Measurements from ENCODE around the gene DOCK7. TPM values are rescaled to one million over a fixed set of nuclear protein-coding genes. Genes with fewer than 3 reads are reported as not detected.

The DOCK7 gene
- total RNA-seq, 1 experiment from 2014 or later: 60.8 TPM

DNA sequence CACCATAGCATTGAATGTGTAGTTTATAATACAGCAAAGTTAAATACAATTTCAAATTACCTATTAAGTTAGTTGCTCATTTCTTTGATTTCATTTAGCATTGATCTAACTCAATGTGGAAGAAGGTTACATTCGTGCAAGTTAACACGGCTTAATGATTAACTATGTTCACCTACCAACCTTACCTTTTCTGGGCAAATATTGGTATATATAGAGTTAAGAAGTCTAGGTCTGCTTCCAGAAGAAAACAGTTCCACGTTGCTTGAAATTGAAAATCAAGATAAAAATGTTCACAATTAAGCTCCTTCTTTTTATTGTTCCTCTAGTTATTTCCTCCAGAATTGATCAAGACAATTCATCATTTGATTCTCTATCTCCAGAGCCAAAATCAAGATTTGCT, 90.9 kb downstream of the DOCK7 start, which contains the start of gene ANGPTL3:
Gene ANGPTL3, plus strand, starts transcription at position 240 of the 400 bp plus-strand sequence. Its CDS starts 47 bp downstream, at position 287.
- CTCF ChIA-PET: no interaction called here
- no TSS peak for BruUV-seq (replicated peaks)
- TF ChIP-seq, protein P1, sequence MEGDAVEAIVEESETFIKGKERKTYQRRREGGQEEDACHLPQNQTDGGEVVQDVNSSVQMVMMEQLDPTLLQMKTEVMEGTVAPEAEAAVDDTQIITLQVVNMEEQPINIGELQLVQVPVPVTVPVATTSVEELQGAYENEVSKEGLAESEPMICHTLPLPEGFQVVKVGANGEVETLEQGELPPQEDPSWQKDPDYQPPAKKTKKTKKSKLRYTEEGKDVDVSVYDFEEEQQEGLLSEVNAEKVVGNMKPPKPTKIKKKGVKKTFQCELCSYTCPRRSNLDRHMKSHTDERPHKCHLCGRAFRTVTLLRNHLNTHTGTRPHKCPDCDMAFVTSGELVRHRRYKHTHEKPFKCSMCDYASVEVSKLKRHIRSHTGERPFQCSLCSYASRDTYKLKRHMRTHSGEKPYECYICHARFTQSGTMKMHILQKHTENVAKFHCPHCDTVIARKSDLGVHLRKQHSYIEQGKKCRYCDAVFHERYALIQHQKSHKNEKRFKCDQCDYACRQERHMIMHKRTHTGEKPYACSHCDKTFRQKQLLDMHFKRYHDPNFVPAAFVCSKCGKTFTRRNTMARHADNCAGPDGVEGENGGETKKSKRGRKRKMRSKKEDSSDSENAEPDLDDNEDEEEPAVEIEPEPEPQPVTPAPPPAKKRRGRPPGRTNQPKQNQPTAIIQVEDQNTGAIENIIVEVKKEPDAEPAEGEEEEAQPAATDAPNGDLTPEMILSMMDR (conservative IDR thresholded peaks at IDR 0.05; ENCODE audit: low read depth, low read length): no peak
- no peak for TF ChIP-seq EZH2 (IDR thresholded peaks at IDR 0.05; ENCODE audit: borderline replicate concordance, low read depth, low read length, poor library complexity, severe bottlenecking)
- Histone ChIP-seq H3K4me1 (ENCODE audit: insufficient read depth, low read length, poor library complexity, severe bottlenecking) (peaks cover 15% of the 10 kb centered on the region), H3K27ac (ENCODE audit: low read depth, low read length, poor library complexity, severe bottlenecking) (no peak within 1 kb of the TSS), H3K27me3 (replicated peaks; ENCODE audit: insufficient read depth, low read depth, low read length, poor library complexity) (no peaks in the 10 kb centered on the region), H3K36me3 (ENCODE audit: insufficient read depth, low read length, poor library complexity, severe bottlenecking) (no peaks in the 10 kb centered on the region), H3K9me3 (ENCODE audit: low read depth, low read length, poor library complexity, severe bottlenecking) (no peaks in the 10 kb centered on the region), H3K4me3 (ENCODE audit: low read depth, low read length, poor library complexity, severe bottlenecking) (no peak within 1 kb of the TSS)
- intact Hi-C loops (cut with micrococcal nuclease; ENCODE audit: unreplicated experiment): no loop called here
- POLR2A ChIA-PET (ENCODE audit: low non-redundant PET): no interaction called here
- no peak for DNase-seq (ENCODE audit: low spot score)

DNA sequence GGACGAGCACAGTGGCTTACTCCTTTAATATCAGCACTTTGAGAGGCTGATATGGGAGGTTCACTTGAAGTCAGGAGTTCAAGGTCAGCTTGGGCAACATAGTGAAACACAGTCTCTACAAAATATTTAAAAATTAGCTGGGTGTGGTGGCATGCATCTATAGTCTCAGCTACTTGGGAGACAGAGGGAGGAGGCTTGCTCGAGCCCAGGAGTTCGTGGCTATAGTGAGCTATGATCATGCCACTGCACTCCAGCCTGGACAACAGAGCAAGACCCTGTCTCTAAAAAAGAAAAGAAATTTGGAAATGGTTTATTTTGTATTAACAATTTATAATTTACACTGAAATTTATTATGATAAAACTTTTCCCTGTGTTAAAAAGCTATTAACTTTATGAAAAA, 92.5 kb downstream of the DOCK7 start:
- no peaks in the 10 kb centered on the region for H3K27me3 ChIP-seq (replicated peaks; ENCODE audit: insufficient read depth, low read depth, low read length, poor library complexity)
- intact Hi-C loops (cut with micrococcal nuclease; ENCODE audit: unreplicated experiment): no loop called here
- CTCF ChIA-PET: no interaction called here
- H3K4me1 ChIP-seq (ENCODE audit: insufficient read depth, low read length, poor library complexity, severe bottlenecking): peaks cover 15% of the 10 kb centered on the region
- TF ChIP-seq EZH2 (IDR thresholded peaks at IDR 0.05; ENCODE audit: borderline replicate concordance, low read depth, low read length, poor library complexity, severe bottlenecking): no peak
- TF ChIP-seq, protein P1 (conservative IDR thresholded peaks at IDR 0.05; ENCODE audit: low read depth, low read length): no peak
- POLR2A ChIA-PET (ENCODE audit: low non-redundant PET): no interaction called here
- no peaks in the 10 kb centered on the region for H3K9me3 ChIP-seq (ENCODE audit: low read depth, low read length, poor library complexity, severe bottlenecking)
- H3K36me3 ChIP-seq (ENCODE audit: insufficient read depth, low read length, poor library complexity, severe bottlenecking): no peaks in the 10 kb centered on the region
- no TSS peak for BruUV-seq (replicated peaks)
- H3K4me3 ChIP-seq (ENCODE audit: low read depth, low read length, poor library complexity, severe bottlenecking): no peak overlapping the region
- DNase-seq (ENCODE audit: low spot score): no peak
- no peak overlapping the region for H3K27ac ChIP-seq (ENCODE audit: low read depth, low read length, poor library complexity, severe bottlenecking)

DNA sequence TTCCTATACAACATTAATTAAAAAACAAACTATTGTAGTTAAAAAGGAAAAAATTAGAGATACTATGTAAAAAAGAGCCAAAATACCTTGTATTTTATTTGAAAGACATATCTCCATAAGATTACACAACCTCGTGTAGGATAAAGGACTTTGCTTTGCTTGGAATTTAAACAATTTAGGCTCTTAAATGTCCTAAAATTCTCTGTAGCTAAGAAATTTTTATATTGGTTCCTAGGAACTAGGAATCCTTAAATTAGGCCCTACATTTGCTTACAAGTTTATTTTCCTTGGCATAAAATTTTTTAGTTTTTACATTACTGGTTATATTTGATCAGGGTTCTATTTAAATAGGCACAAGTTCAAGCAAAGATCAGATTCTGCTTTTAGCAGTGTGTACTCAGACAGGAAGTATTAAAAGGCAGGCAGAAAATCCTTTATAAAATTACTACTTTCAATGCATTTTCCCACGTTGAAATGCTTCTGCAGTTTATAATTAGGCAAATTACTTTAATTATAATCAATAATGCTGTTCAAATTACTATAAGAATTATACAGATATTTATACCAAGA, 94.3 kb downstream of the DOCK7 start:
- DNase-seq (ENCODE audit: low spot score): no peak
- H3K9me3 ChIP-seq (ENCODE audit: low read depth, low read length, poor library complexity, severe bottlenecking): no peaks in the 10 kb centered on the region
- peaks cover 15% of the 10 kb centered on the region for H3K4me1 ChIP-seq (ENCODE audit: insufficient read depth, low read length, poor library complexity, severe bottlenecking)
- intact Hi-C loops (cut with micrococcal nuclease; ENCODE audit: unreplicated experiment): no loop called here
- no peaks in the 10 kb centered on the region for H3K36me3 ChIP-seq (ENCODE audit: insufficient read depth, low read length, poor library complexity, severe bottlenecking)
- no peak overlapping the region for H3K4me3 ChIP-seq (ENCODE audit: low read depth, low read length, poor library complexity, severe bottlenecking)
- ChIA-PET CTCF (no interaction called here), POLR2A (ENCODE audit: low non-redundant PET) (no interaction called here)
- no peak for TF ChIP-seq EZH2 (IDR thresholded peaks at IDR 0.05; ENCODE audit: borderline replicate concordance, low read depth, low read length, poor library complexity, severe bottlenecking)
- TF ChIP-seq, protein P1 (conservative IDR thresholded peaks at IDR 0.05; ENCODE audit: low read depth, low read length): no peak
- no TSS peak for BruUV-seq (replicated peaks)
- H3K27me3 ChIP-seq (replicated peaks; ENCODE audit: insufficient read depth, low read depth, low read length, poor library complexity): no peaks in the 10 kb centered on the region
- no peak overlapping the region for H3K27ac ChIP-seq (ENCODE audit: low read depth, low read length, poor library complexity, severe bottlenecking)
